HTERT RPE-1 (cell line): ENCODE data around the gene LAMA3.
"Not testable (repeated sequence)": the region's sequence is repeated elsewhere in the genome, so short reads cannot be mapped to it uniquely, and the experiment has no call there.

Source experiments
- in situ Hi-C: fragments of 300-500 bp; cut with MboI; formaldehyde crosslinking; loops from 4 replicates; pipeline ENCODE4 v1.14.3; 2020; ENCODE audit warnings: low sequenced_read_pairs

The LAMA3 gene

DNA sequence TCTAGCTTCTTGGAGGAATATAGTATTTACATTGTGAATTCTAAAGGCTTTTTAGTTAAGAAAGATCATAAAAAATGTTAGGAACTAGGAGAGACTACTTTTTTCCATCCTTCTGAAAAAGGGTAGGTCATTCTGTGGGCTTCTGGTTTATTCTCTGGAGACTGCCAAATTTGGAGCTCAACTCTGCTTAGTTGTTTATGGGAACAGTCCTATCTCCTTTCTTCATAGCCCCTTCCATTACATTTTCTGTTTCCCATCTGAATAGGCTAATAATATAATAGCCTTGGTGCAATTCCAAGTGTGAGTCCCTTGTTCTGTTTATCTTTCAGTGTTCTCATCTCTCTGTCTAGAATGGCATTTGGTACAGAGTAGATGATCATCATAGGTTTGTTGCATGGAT, 15.6 kb downstream of the LAMA3 start:
- in situ Hi-C loops, result no loop called here

DNA sequence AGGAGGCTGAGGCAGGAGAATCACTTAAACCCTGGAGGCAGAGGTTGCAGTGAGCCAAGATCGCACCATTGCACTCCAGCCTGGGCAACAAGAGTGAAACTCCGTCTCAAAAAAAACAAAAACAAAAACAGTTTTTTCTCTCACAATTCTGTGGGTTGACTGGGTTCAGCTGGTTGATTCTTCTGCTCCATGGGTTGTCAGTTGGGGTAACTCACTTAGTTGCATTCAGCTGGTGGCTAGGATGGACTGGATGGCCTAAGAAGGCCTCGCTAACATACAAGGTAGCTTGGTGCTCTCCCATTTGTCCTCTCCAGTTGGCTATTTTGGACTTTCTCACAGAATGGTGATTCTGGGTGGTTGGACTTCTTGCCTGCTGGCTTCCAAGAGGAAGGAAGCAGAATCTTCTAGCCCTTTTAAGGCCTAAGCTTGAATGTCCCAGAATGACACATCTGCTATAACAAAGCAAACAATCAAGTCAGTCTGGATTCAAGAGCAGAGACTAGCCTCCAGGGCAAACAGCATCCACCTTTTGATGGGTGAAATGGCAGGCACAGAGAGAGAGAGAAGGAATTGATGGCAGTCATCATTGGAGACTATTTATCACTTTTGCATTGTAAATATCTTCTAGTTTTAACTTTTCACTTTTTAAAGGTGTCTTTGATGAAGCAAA, 17.9 kb downstream of the LAMA3 start:
- in situ Hi-C loops, result no loop called here

DNA sequence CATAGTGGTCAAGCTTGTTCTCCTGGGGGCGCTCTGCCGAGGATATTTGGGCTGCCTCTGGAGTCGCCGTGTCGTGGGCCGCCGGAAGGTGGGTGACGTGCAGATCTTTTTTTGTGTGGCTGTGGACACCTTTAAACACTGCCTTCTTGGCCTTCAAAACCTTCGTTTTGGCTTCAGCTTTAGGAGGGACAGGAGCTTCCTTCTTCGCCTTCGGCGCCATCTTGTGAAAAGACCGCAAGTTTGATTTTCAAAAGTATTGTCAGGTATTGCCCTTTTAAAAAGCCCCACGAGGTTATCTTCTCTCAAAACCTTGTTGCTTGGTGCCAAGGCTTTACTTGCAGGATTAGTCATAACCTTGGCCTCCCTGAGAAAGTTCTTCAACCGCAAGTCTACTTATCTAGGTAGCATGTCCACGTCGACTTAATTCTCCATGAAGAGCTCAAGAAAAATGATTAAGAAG, 20.8 kb downstream of the LAMA3 start:
- in situ Hi-C loops, result no loop called here

DNA sequence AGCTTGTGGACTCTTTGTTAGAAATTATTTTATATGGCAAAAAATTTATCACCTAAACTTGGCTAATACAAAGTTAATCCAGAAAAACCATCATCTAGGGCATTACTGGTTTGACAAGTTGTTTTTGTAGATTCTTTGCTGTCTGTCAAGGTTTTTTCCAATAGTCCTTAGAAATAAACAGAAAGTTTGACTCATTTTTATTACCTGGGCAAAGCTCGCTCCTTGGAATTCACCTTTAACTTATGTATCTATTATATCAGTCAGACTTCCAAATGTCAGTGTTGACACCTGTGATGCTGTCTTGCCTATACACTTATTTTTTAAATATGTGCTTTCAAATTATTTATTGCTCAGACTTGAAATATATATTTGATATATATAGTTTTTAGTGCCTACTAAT, 21.7 kb downstream of the LAMA3 start:
- in situ Hi-C loops, result no loop called here

DNA sequence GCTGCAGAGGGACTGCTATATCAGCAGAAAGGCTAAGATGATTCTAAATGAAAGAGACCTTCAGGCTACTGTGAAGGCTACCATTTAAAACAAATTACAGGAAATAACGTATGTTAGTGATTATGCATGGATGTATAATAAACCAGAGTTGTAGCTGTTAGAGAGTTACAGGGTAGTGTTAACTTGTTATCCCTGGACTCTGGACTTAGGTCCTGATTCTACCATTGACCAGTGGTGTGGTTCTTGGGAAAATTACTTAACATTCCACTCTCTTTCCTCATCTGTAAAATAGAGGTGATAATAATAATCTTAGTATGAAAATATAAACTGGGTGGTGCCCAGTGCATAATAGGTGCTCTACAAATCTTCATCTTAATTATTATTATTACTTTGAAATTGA, 22.2 kb downstream of the LAMA3 start:
- in situ Hi-C loops, result no loop called here

DNA sequence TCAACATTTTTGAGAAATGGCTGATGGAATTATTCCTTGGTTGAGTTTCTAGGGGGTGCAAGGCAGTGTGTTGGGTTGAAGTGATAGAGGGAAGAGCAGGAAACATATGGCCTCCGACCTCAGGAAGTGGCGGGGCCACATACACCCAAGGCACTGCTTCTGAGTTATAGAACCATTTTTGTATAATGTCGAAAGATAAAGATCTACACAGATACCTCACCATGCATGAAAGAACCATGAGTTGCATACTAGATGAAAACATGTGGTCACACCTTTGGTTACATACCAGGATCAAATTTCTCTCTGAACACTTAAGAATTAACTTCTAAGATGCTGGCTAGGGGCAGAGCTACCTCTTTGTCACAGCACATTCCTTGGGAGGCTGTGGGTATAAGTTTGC, 23.2 kb downstream of the LAMA3 start:
- in situ Hi-C loops, result no loop called here

DNA sequence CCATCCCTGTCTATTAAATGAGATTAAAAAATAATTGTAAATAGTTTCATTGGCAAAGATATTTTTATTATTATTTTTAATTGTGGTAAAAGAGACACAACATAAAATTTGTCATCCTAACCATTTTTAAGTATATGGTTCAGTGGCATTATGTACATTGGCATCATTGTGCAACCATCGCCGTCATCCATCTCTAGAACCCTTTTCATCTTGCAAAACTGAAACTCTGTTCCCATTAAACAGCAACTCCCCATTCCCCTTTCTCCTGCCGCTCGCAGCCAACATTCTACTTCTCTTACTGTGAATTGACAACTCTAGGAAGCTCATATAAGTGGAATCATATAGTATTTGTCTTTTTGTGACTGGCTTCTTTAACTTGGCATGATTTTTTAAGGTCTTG, 25.3 kb downstream of the LAMA3 start:
- in situ Hi-C loops, result no loop called here

DNA sequence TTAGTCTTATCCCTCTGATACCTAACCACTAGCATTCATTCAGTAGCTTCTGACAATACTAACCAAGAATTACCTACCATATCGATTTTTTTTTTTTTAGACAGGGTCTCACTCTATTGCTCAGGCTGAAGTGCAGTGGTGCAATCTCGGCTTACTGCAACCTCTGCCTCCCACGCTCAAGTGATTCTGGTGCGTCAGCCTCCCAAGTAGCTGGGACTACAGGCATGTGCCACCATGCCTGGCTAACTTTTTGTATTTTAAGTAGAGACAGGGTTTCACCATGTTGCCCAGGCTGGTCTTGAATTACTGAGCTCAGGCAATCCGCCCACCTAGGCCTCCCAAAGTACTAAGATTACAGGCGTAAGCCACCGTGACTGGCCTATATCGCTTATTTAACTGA, 26.8 kb downstream of the LAMA3 start:
- in situ Hi-C loops, result not testable (repeated sequence)

DNA sequence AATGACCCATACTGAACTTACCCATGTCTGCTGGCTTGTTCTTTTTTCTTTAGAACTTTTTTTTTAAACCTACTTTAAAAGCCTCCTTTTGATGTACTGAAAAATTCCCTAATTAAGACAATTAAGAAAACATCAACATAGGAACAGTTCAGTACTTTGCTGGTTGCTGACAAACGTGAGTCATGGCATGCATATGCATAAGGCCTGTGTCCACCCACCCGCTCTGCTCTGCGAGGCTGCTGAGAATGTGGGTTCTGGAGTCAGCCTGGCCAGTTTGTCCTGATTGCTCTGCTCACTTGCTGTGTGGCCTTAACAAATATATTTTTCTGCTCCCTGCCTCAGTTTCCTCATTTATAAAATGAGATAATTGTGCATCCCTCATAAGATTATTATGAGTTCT, 27.3 kb downstream of the LAMA3 start:
- in situ Hi-C loops, result no loop called here

DNA sequence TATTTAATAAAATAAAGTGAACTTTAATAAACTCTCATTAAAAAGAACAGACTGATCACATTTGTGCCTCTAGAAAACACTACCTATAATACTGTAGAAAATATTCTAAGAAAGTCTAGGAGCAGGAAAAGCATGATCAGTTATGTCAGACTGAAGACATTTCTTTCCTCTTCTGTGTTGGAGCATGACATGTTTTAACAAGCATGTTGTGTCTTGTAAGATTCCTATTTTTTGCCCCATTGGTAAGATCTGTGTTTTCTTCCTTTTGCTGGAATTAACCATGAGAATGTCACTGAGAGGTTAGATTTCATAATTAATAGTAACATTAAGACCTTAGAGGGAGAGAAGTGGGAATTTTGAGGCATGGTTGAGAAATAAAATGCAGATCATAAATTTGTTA, 27.7 kb downstream of the LAMA3 start:
- in situ Hi-C loops, result no loop called here

DNA sequence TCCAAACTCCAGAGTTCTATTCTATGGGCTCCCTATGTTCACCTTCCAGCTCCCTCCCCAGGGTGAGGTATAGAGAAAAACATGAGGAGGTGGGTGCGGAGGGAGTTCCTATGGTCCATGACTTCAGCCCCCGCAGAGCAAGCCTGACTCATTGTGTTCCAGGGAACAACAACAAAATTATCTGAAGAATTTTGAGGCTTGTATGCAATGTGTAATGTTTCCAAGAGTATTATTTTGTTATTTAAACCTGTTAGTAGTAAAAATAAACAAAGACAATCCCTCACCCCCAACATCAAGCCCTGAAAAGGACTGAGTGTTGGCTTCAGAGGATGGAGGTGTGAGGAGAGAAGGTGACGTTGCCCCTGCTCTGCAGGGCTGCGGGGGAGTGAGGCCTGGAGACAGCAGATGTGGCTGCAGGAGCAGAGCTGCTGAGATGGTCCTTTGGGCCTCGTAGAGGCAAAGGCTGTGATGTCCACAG, 29.0 kb downstream of the LAMA3 start:
- in situ Hi-C loops, result no loop called here

DNA sequence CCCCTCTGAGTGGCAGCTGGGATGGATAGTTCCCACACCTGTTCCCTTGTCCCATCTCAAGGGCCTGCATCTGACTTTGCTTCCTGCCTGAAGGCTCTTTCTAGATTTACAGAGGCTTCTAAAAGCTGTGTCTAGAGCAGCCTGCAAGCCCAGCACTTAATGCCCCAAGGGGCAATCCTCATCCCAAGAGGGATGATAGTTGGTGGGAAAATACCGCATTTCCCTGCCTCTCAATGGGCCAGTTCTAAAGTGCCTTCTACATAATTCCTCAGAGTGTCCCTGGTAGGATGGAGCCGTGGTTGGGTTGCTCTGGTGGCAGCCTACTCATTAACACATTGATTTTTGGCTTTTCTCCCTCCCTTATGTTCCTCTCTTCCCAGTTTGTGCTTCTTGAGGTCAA, 29.5 kb downstream of the LAMA3 start:
- in situ Hi-C loops, result no loop called here

DNA sequence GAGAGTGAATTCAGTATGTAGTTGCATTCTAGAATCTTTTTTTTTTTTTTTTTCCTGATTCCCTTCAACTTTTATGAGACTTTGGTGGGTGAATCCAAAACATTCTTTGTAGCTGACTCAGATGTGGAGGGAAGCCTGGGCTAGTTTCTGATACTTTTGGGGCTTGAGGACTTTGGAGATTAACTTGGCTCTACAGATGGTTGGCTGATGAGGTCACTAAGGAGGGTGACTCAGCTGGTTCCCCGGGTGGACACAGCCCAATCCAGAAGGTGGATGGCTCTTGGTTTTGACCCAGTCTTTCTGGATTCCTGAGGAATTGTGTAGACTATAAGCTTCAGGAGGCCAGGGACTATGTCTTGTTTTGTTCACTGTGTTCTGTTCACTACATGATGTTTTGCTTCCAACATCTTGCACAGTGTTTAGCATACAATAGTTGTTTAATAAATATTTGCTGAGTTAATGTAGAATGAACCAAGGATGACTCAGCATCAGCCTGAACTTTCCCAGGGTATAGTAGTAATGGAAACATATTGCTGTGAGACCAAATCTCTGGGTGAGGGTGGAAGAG, 30.5 kb downstream of the LAMA3 start:
- in situ Hi-C loops, result no loop called here

DNA sequence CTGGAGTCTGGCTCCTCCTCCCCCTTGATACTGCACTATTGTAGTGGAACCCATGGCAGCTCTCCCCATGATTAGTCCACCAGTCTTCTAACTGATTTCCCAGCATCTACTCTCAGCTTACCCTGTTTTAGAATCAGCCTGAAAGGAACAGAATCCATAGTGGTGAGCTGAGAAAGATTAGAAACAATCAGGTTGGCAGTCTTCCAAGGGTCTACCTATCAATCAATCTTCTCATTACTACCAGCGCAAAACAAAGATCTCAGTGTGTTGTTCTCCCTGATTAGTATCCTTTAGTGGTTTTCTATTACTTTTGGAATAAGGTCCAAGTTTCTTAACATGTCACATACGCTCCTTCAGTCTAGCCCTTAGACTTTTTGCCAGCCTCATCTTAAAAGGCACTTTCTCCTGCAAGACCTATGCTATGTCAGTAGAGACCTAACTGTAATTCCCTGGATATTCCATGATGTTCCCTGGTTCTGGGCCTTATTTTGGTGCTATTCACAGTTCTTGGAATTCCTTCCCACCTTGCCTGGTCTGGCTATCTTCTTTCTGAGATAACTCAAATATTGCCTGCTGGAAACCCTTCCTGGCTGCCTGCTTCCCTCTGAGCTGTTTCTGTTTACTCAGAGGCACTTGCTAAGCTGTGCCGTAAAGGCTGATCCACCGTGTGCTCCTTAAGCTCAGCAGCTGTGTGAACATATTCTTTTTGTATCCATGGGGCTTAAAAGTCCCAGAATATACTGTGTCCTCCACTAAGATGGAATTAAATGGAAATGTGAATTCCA, 32.6 kb downstream of the LAMA3 start:
- in situ Hi-C loops, result no loop called here

DNA sequence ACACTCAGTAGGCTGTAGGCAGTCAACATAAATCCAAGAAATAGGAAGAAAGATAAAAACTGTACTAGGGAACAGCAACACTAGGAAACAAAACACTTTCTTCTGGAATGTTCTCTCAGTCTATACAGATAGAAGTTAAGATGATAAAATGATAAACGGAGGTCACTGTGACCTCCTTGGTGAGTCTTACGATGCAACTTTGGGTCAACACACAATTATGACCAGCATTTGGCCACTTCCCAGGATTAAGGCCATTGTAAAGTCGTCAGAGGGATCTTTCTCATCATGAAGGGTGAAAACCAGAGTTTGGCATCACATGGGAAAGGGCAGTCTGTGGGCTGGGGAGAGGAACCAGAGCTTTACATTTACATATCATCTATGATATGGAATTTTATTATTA, 33.4 kb downstream of the LAMA3 start:
- in situ Hi-C loops, result no loop called here

DNA sequence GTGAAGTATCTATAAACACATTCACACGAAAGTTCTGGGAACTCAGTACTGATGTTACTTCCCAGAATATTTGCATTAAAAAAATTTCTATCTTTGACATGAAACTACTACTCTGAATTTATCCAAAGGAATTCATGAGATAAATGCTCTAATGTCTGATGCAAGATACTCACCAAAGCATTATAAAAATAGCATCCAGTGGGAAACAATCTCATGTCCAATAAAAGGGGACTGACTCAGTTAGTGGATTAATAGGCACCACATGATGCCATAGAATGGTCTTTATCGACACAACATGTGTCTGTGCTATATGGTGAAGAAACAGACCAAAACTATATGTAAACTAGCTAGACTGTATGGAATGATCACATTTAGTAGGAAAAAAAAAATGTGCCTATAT, 33.9 kb downstream of the LAMA3 start:
- in situ Hi-C loops, result no loop called here

DNA sequence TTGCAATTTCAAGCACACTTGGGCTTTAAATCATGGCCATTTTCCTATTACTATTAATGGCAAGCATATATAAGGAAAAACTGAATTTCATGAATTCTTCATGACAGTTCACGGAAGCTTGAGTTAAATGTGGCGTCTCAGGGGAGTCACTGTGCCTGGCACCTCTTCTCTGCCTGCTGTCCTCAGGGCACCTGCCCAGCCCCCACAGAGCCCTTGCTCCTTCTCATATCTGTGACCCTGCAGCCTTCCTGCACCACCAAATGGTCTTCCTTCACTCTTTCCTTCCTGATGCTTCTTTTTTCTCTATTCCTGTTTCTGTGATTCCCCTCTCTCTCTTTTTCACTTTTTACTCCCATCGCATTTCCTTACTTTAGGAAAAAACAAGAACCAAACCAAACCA, 35.4 kb downstream of the LAMA3 start:
- in situ Hi-C loops, result no loop called here

DNA sequence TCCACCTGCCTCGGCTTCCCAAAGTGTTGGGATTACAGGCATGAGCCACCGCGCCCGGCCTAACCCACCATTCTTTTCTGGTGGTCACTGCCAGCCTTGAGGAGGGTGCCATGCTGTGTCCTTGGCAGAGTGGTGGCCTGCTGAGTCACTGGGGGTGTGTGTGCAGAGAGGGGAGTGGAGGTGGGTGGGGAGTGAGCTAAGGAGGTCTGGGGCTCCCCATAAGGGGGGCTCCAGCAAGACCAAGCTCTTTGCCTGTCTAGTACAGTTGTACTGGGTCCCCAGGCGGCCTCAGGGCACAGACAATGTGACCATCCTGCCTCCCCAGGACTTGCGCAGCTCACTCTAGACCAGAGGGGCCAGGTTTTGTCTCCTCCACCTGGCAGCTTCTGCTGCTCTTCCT, 36.1 kb downstream of the LAMA3 start:
- in situ Hi-C loops, result no loop called here

DNA sequence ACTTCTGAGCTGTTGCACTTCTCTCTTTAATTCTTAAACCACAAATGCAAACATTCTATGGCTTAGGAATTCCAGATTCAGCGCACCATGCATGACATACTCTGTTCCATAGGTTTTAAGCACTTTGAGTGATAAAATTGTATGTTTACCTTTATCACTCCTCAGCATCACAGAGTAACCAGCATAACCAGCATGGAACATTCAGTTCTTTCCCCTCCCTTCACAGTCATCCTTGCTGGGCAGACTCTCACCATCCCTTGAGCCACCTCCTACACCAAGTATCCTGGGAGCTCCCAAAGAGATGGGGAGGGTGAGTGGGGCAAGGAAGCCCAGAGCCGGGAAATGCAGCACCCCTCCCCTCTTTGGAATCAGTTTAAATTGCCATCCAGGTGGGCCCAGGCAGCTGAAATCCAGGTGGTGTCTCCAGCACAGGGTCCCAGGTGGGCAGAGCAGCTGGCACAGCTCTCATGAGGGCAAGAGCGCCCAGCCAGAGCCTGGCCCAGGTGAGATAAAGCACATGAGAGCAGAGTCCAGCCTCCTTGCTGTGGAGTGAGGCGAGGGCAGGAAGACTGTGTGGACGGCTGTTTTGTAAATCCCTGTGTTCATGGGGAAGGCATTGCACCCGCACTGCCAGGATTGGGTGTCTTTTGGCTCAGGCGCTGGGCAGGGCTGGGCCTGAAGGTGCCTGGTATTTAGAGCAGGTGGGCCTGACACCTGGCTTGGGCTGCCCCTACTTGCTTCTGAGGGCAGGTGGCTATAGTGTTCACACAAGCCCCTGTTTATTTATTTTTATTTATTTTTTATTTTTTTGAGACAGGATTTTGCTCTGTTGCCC, 36.8 kb downstream of the LAMA3 start:
- in situ Hi-C loops, result no loop called here

DNA sequence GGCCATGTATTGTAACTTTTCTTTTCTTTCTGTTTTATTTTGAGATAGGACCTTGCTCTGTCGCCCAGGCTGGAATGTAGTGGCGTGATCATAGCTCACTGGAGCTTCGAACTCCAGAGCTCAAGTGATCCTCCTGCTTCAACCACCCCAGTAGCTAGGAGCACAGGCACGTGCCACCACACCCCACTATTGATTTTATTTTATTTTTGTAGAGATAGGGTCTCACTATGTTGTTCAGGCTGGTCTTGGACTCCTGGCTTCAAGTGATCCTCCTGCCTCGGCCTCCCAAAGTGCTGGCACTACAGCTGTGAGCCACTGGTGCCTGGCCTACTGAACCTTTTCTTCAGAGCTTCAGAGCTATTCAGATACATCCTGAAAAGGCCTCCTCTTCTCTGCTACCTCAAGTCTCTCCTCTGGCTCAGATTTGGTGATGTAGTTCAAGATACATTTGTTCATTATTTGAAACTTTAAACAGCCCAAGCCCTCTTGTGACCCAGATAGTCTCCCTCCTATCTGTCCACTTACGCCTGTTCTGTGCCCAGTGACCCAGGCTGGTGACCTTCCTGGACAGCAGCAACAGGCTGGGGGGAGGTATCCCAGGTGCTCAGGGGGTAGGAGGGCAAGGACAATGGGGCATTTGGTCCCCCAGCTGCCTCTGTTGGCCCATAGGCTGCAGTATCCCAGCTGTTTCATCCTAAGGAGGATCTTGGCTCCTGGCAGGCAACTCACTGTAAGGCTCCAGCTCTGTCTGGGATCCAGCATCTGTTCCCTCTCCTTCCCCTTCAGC, 38.6 kb downstream of the LAMA3 start:
- in situ Hi-C loops, result no loop called here
